KMS-11 (cell line): Measurements from ENCODE around the gene TSR2.

Source experiments
- H2AFZ ChIP-seq: fragments of 200-600 bp; sonication (generic); 2 replicates; pipeline ENCODE4 v1.6.1; 2016; ENCODE audit warnings: antibody characterized with exemption, mixed run types, low read depth
- H3K27ac ChIP-seq: fragments of 200-600 bp; sonication (generic); 2 replicates; pipeline ENCODE4 v1.6.1; 2016; ENCODE audit warnings: mild to moderate bottlenecking, mixed run types
- H3K27me3 ChIP-seq: fragments of 200-600 bp; sonication (generic); 2 replicates; pipeline ENCODE4 v1.6.1; 2017; ENCODE audit warnings: mild to moderate bottlenecking, low read depth, mixed run types, moderate library complexity; ENCODE audit not compliant: insufficient read depth
- H3K36me3 ChIP-seq: fragments of 200-600 bp; sonication (generic); 2 replicates; pipeline ENCODE4 v1.6.1; 2017; ENCODE audit warnings: mild to moderate bottlenecking, mixed run types; ENCODE audit not compliant: insufficient read depth
- H3K4me1 ChIP-seq: fragments of 200-600 bp; sonication (generic); 2 replicates; pipeline ENCODE4 v1.6.1; 2016; ENCODE audit warnings: mild to moderate bottlenecking, low read depth, mixed run types; ENCODE audit not compliant: poor library complexity, severe bottlenecking
- H3K4me2 ChIP-seq: fragments of 200-600 bp; sonication (generic); 2 replicates; pipeline ENCODE4 v1.7.0; 2016; ENCODE audit warnings: mild to moderate bottlenecking, mixed run types
- H3K4me3 ChIP-seq: fragments of 200-600 bp; sonication (generic); IDR thresholded peaks from 2 replicates; pipeline ENCODE4 v1.6.1; 2017; ENCODE audit warnings: low read depth, low read length, mixed read lengths; ENCODE audit not compliant: insufficient read depth
- H3K79me2 ChIP-seq: fragments of 200-600 bp; sonication (generic); 2 replicates; pipeline ENCODE4 v1.6.1; 2016; ENCODE audit warnings: low read depth, mixed run types; ENCODE audit not compliant: insufficient read depth
- H3K9ac ChIP-seq: fragments of 200-600 bp; sonication (generic); 2 replicates; pipeline ENCODE4 v1.6.1; 2016; ENCODE audit warnings: mild to moderate bottlenecking, mixed run types
- H4K20me1 ChIP-seq: fragments of 200-600 bp; sonication (generic); 2 replicates; pipeline ENCODE4 v1.6.1; 2016; ENCODE audit warnings: mild to moderate bottlenecking, mixed run types; ENCODE audit not compliant: insufficient read depth
- CTCF ChIP-seq: fragments of 200-600 bp; sonication (generic); conservative IDR thresholded peaks from 2 replicates; pipeline ENCODE4 v1.6.1; 2017; ENCODE audit warnings: low read depth, mild to moderate bottlenecking, antibody characterized with exemption, low read length, moderate library complexity, mixed read lengths

Gene TSR2

GRCh38 chrX:54413753-54414152 lies 26.5 kb upstream of the TSR2 start:
- peaks cover 98% of the 10 kb centered on the region for H3K4me1 ChIP-seq
- no peaks in the 10 kb centered on the region for H3K27me3 ChIP-seq
- H3K27ac ChIP-seq = peak overlapping the region; percentile 93
- no peaks in the 10 kb centered on the region for H3K79me2 ChIP-seq
- no peaks in the 10 kb centered on the region for H4K20me1 ChIP-seq
- 0 out of 2 replicates have a peak overlapping the region, but pooled peaks have one; percentile 14 for H2AFZ ChIP-seq
- H3K4me3 ChIP-seq = no peak overlapping the region
- H3K36me3 ChIP-seq = no peaks in the 10 kb centered on the region
- peak overlapping the region; percentile 18; the same call in 1 of the 2 replicates for H3K9ac ChIP-seq
- TF ChIP-seq CTCF = no peak
- peak overlapping the region; percentile 82 for H3K4me2 ChIP-seq

- Histone ChIP-seq H3K27ac (peak overlapping the region; percentile 93), H3K79me2 (no peaks in the 10 kb centered on the region), H3K4me3 (no peak overlapping the region), H3K9ac (peak overlapping the region; percentile 40; the same call in 1 of the 2 replicates), H2AFZ (no peak overlapping the region), H4K20me1 (no peaks in the 10 kb centered on the region), H3K27me3 (no peaks in the 10 kb centered on the region), H3K4me2 (peak overlapping the region; percentile 82), H3K4me1 (peaks cover 99% of the 10 kb centered on the region), H3K36me3 (no peaks in the 10 kb centered on the region)
- TF ChIP-seq CTCF = no peak
Observed at GRCh38 chrX:54415534-54416350, 24.5 kb upstream of the TSR2 start.

- Histone ChIP-seq H3K27me3 (no peaks in the 10 kb centered on the region), H3K4me2 (peak overlapping the region; percentile 82), H3K4me1 (peaks cover 92% of the 10 kb centered on the region), H3K4me3 (no peak overlapping the region), H2AFZ (no peak overlapping the region), H3K79me2 (no peaks in the 10 kb centered on the region), H4K20me1 (no peaks in the 10 kb centered on the region), H3K36me3 (no peaks in the 10 kb centered on the region), H3K27ac (peak overlapping the region; percentile 93), H3K9ac (no peak overlapping the region)
- TF ChIP-seq CTCF = no peak
Observed at GRCh38 chrX:54416965-54417364, 23.2 kb upstream of the TSR2 start.

GRCh38 chrX:54419559-54420302 lies 20.5 kb upstream of the TSR2 start:
- Histone ChIP-seq H3K4me1 (peaks cover 65% of the 10 kb centered on the region), H3K9ac (no peak overlapping the region), H3K4me3 (no peak overlapping the region), H4K20me1 (no peaks in the 10 kb centered on the region), H3K4me2 (peak overlapping the region; percentile 2; the same call in 1 of the 2 replicates), H3K27me3 (no peaks in the 10 kb centered on the region), H2AFZ (no peak overlapping the region), H3K79me2 (no peaks in the 10 kb centered on the region), H3K27ac (no peak overlapping the region), H3K36me3 (no peaks in the 10 kb centered on the region)
- TF ChIP-seq CTCF = no peak
